Endothelial cell of umbilical vein (primary cell): Measurements from ENCODE around the gene INHBB. TPM values are rescaled to one million over a fixed set of nuclear protein-coding genes. Genes with fewer than 3 reads are reported as not detected.

Experiments used
- BruUV-seq: library from RNA; stranded (reverse); fragments of 400-500 nt; replicated peaks from 2 replicates; lab custom pipeline; 2021; lab: Mats Ljungman, UMichigan
- CTCF ChIA-PET: fragments of 300-600, 350-600 bp; sonication (Branson Sonifier 250); formaldehyde crosslinking; loops from one replicate; lab custom pipeline; 2021; ENCODE audit warnings: antibody characterized with exemption, inconsistent platforms; lab: Charles Lee
- POLR2A ChIA-PET: fragments of 300-600, 350-600 bp; sonication (Branson Sonifier 250); formaldehyde crosslinking; loops from one replicate; lab custom pipeline; 2021; ENCODE audit warnings: antibody characterized with exemption, inconsistent platforms; lab: Charles Lee
- DNase-seq: peaks from one replicate; pipeline ENCODE4 v3.0.0-alpha.2; 2011; ENCODE audit warnings: low read depth, low spot score
- FAIRE-seq: peaks from 2 replicates; lab custom pipeline; 2011; peaks lifted over from hg19 to GRCh38; lab: Jason Lieb, UNC
- H2AFZ ChIP-seq: 2 replicates; pipeline ENCODE4 v1.6.0; 2012; ENCODE audit warnings: low read depth, low read length, control low read depth, inconsistent platforms
- H3K27ac ChIP-seq: 2 replicates; pipeline ENCODE4 v1.5.1; 2011; ENCODE audit warnings: low read depth, mild to moderate bottlenecking, control low read depth, low read length, moderate library complexity; ENCODE audit not compliant: insufficient read depth
- H3K27me3 ChIP-seq, 2 experiments: 2 replicates each; pipeline versions ENCODE4 v1.6.0 to v1.6.1; 2011; ENCODE audit warnings: low read length in 2 of 2, mixed read lengths in 1 of 2; ENCODE audit not compliant: control insufficient read depth in 2 of 2, insufficient read depth in 2 of 2
- H3K36me3 ChIP-seq, 2 experiments: 2 replicates in 1 of 2; 3 replicates in 1 of 2; pipeline ENCODE4 v1.5.1; 2011; ENCODE audit warnings: low read length in 2 of 2, mild to moderate bottlenecking in 1 of 2, moderate library complexity in 1 of 2; ENCODE audit not compliant: control insufficient read depth in 2 of 2, insufficient read depth in 2 of 2; ENCODE audit errors: extremely low read depth in 1 of 2
- H3K4me1 ChIP-seq: 3 replicates; pipeline ENCODE4 v1.5.1; 2011; ENCODE audit warnings: mild to moderate bottlenecking, low read length; ENCODE audit not compliant: control insufficient read depth, insufficient read depth; ENCODE audit errors: extremely low read depth
- H3K4me2 ChIP-seq: 2 replicates; pipeline ENCODE4 v1.6.1; 2011; ENCODE audit warnings: low read length, control low read depth, mixed read lengths; ENCODE audit not compliant: insufficient read depth
- H3K4me3 ChIP-seq, 3 experiments: fragments of 200-600 bp in 1 of 3; sonication (generic), shearing (Covaris generic) in 1 of 3; replicated peaks in 1 of 3; 2 replicates each; pipeline ENCODE4 v1.5.1; 2011 to 2016; ENCODE audit warnings: control low read depth in 3 of 3, low read length in 3 of 3, mild to moderate bottlenecking in 2 of 3, inconsistent platforms in 1 of 3, low read depth in 1 of 3, moderate library complexity in 1 of 3; ENCODE audit not compliant: insufficient read depth in 1 of 3
- H3K79me2 ChIP-seq: 2 replicates; pipeline ENCODE4 v1.6.0; 2012; ENCODE audit warnings: low read length, inconsistent platforms; ENCODE audit not compliant: control insufficient read depth, insufficient read depth
- H3K9ac ChIP-seq: replicated peaks from 2 replicates; pipeline ENCODE3; 2011; ENCODE audit warnings: low read length, control low read depth; ENCODE audit not compliant: insufficient read depth; ENCODE audit errors: extremely low read depth
- H3K9me1 ChIP-seq: replicated peaks from 3 replicates; pipeline ENCODE4 v1.6.0; 2011; ENCODE audit warnings: mild to moderate bottlenecking, low read length; ENCODE audit not compliant: control insufficient read depth, insufficient read depth; ENCODE audit errors: extremely low read depth
- H3K9me3 ChIP-seq: replicated peaks from 2 replicates; pipeline ENCODE4 v1.5.1; 2012; ENCODE audit warnings: low read length, inconsistent platforms; ENCODE audit not compliant: control insufficient read depth, insufficient read depth
- H4K20me1 ChIP-seq: replicated peaks from 2 replicates; pipeline ENCODE3; 2011; ENCODE audit warnings: mild to moderate bottlenecking, low read length; ENCODE audit not compliant: control insufficient read depth, insufficient read depth; ENCODE audit errors: extremely low read depth
- CTCF ChIP-seq, 2 donors: IDR thresholded peaks; 1 replicate in 1 of 2; 2 replicates in 1 of 2; pipeline ENCODE4 v1.5.1; 2011; ENCODE audit warnings: low read length in 2 of 2, mild to moderate bottlenecking in 2 of 2, moderate library complexity in 2 of 2, control low read depth in 1 of 2, inconsistent platforms in 1 of 2, low read depth in 1 of 2; ENCODE audit not compliant: insufficient read depth in 1 of 2; ENCODE audit errors: extremely low read depth in 1 of 2
- EZH2 ChIP-seq: IDR thresholded peaks from 2 replicates; pipeline ENCODE4 v1.6.1; 2012; ENCODE audit warnings: borderline replicate concordance, low read depth, mild to moderate bottlenecking, moderate library complexity, low read length, inconsistent platforms; ENCODE audit not compliant: severe bottlenecking
- FOS ChIP-seq: IDR thresholded peaks from 2 replicates; pipeline ENCODE4 v1.6.1; 2011; ENCODE audit warnings: mild to moderate bottlenecking, low read length, moderate library complexity, borderline replicate concordance; ENCODE audit not compliant: insufficient read depth
- GATA2 ChIP-seq: IDR thresholded peaks from 2 replicates; pipeline ENCODE4 v1.7.0; 2011; ENCODE audit warnings: low read depth, mild to moderate bottlenecking, moderate library complexity, mixed read lengths, low read length; ENCODE audit not compliant: insufficient read length, insufficient read depth
- JUN ChIP-seq: IDR thresholded peaks from 2 replicates; pipeline ENCODE4 v1.6.1; 2011; ENCODE audit warnings: borderline replicate concordance, low read depth; ENCODE audit not compliant: insufficient read length, insufficient read depth
- MAX ChIP-seq: IDR thresholded peaks from 2 replicates; pipeline ENCODE4 v1.6.1; 2011; ENCODE audit not compliant: insufficient read depth, insufficient read length
- MYC ChIP-seq: IDR thresholded peaks from one replicate; pipeline ENCODE4 v1.6.1; 2011; ENCODE audit warnings: mild to moderate bottlenecking, low read depth, low read length
- POLR2A ChIP-seq: IDR thresholded peaks from 2 replicates; pipeline ENCODE4 v1.6.1; 2012; ENCODE audit warnings: low read depth, mild to moderate bottlenecking, control low read depth, low read length
- POLR2AphosphoS5 ChIP-seq: IDR thresholded peaks from 2 replicates; pipeline ENCODE4 v1.6.1; 2012; ENCODE audit warnings: low read depth, mild to moderate bottlenecking, control low read depth, low read length, moderate library complexity; ENCODE audit not compliant: insufficient read depth
- dilution Hi-C: fragments of 300-500 bp; cut with MboI; formaldehyde crosslinking; loops from one replicate; pipeline ENCODE4 v1.15.0; 2019; ENCODE audit warnings: low sequenced_read_pairs; ENCODE audit not compliant: extremely low pct_ligation_motif_present
- intact Hi-C: fragments of 100-400 bp; cut with micrococcal nuclease; formaldehyde crosslinking; loops from one replicate; pipeline ENCODE4 v1.10.0; 2022
- polyA plus RNA-seq, 4 experiments: library from polyadenylated mRNA; depleted of rRNA in 3 of 4; stranded (reverse) in 3 of 4; unstranded in 1 of 4; fragments of >200 nt; gene quantifications; 2 replicates each; pipeline versions ENCODE4 v1.2.1 to v1.2.3, GENCODE V29; 2011 to 2012; ENCODE audit warnings: missing spikeins in 1 of 4
- total RNA-seq: library from RNA; stranded (reverse); gene quantifications from 2 replicates; pipeline ENCODE4 v1.2.3, GENCODE V29; 2021

The INHBB gene
- total and polyA plus RNA-seq, 2 donors (not counting 3 experiments of a cell fraction or from before 2014, with no cell fraction given), result 0.11 to 1.8 TPM

- Histone ChIP-seq H3K27ac (no peak overlapping the region), H3K27me3 (peaks cover 6 to 11% of the 10 kb centered on the region in 2 experiments), H4K20me1 (no peaks in the 10 kb centered on the region), H2AFZ (no peak overlapping the region), H3K36me3 (no peaks in the 10 kb centered on the region), H3K4me2 (no peak overlapping the region), H3K9ac (no peak overlapping the region), H3K9me1 (no peaks in the 10 kb centered on the region), H3K9me3 (no peaks in the 10 kb centered on the region), H3K4me1 (peaks cover 19% of the 10 kb centered on the region), H3K4me3 (no peak overlapping the region), H3K79me2 (no peaks in the 10 kb centered on the region)
- FAIRE-seq (no peak), DNase-seq (no peak)
- BruUV-seq, result no TSS peak
- no peak for TF ChIP-seq EZH2
- no peak for TF ChIP-seq POLR2AphosphoS5
- TF ChIP-seq FOS, result no peak
- TF ChIP-seq GATA2, result no peak
- no peak for TF ChIP-seq MYC
- no peak for TF ChIP-seq CTCF (IDR thresholded peaks at IDR 0.05; ENCODE audit: extremely low read depth in 1 of 2, insufficient read depth in 1 of 2, low read depth in 1 of 2, low read length in 2 of 2)
- TF ChIP-seq MAX, result no peak
- TF ChIP-seq POLR2A, result no peak
- no peak for TF ChIP-seq JUN
- CTCF ChIA-PET, result no interaction called here
- POLR2A ChIA-PET, result no interaction called here
- dilution Hi-C loops, result no loop called here
- intact Hi-C loops, result loop anchor here (10.0 kb wide), 2 partner anchors 303 to 493 kb away; partner anchors contain the start of gene EPB41L5
Observed at GRCh38 chr2:120317916-120318315, 28.0 kb upstream of the INHBB start.
